ENCODE results near the gene SLC5A1. TPM values are rescaled to one million over a fixed set of nuclear protein-coding genes. Genes with fewer than 3 reads are reported as not detected.

Gene SLC5A1
- total and polyA plus RNA-seq, 2 experiments from 2014 or later: 0.03 TPM; not detected in 1

DNA sequence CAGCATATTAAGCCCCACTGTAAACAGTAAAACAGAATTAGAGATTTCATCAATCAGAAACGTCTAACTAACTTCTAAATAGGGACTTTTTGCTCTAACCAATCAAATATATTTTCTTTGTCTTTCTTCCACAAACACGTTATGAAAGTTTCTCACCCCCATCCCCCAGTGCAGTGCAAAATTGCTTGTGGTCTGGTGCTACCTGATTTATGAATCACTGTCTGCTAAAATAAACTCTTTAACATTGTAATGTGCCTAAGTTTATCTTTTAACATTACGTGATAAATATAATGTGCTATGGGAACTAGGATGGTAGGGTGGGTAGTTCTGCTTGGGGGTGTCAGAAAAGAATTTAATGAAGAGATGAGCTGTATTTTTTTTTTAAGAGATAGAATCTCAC lies 47.3 kb upstream of the SLC5A1 start:
- H3K27me3 Mint-ChIP-seq (ENCODE audit: insufficient read depth, low read depth, poor library complexity): peaks cover 8% of the 10 kb centered on the region
- Histone ChIP-seq H3F3A (replicated peaks; ENCODE audit: low read depth) (no peaks in the 10 kb centered on the region), H3K79me2 (replicated peaks; ENCODE audit: insufficient read depth) (no peaks in the 10 kb centered on the region), H3K4me3 (no peak overlapping the region), H4K20me1 (replicated peaks; ENCODE audit: insufficient read depth) (no peaks in the 10 kb centered on the region; the same call in 1 of the 2 replicates), H3K4me1 (ENCODE audit: insufficient read depth) (no peaks in the 10 kb centered on the region), H3K27ac (ENCODE audit: low read depth) (no peak overlapping the region), H2AFZ (no peak overlapping the region), H3K36me3 (ENCODE audit: insufficient read depth) (no peaks in the 10 kb centered on the region), H3K9me2 (ENCODE audit: insufficient read depth) (0 out of 2 replicates have a peak, but pooled peaks cover 11% of the 10 kb centered on the region), H3K27me3 (ENCODE audit: insufficient read depth) (no peaks in the 10 kb centered on the region), H3K4me2 (no peak overlapping the region)
- no peaks in the 10 kb centered on the region for H3K36me3 Mint-ChIP-seq (ENCODE audit: low read depth)
- ATAC-seq (no peak), DNase-seq (ENCODE audit: low spot score) (no peak)
- no peaks in the 10 kb centered on the region for H3K4me1 Mint-ChIP-seq
- H3K9me3 Mint-ChIP-seq: no peaks in the 10 kb centered on the region
- H3K4me3 Mint-ChIP-seq: no peak overlapping the region
- H3K27ac Mint-ChIP-seq: no peak overlapping the region
- TF ChIP-seq POLR2AphosphoS5 (IDR thresholded peaks at IDR 0.05; ENCODE audit: low read depth): no peak
- no peak for TF ChIP-seq JUNB (IDR thresholded peaks at IDR 0.05; ENCODE audit: unreplicated experiment)
- TF ChIP-seq, protein P1, sequence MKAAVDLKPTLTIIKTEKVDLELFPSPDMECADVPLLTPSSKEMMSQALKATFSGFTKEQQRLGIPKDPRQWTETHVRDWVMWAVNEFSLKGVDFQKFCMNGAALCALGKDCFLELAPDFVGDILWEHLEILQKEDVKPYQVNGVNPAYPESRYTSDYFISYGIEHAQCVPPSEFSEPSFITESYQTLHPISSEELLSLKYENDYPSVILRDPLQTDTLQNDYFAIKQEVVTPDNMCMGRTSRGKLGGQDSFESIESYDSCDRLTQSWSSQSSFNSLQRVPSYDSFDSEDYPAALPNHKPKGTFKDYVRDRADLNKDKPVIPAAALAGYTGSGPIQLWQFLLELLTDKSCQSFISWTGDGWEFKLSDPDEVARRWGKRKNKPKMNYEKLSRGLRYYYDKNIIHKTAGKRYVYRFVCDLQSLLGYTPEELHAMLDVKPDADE (IDR thresholded peaks at IDR 0.05): no peak
- TF ChIP-seq NANOG (IDR thresholded peaks at IDR 0.05; ENCODE audit: borderline replicate concordance): no peak
- TF ChIP-seq EZH2phosphoT487 (IDR thresholded peaks at IDR 0.05; ENCODE audit: unreplicated experiment): no peak
- TF ChIP-seq STAT1 (IDR thresholded peaks at IDR 0.05; ENCODE audit: unreplicated experiment): no peak
- no peak for TF ChIP-seq CREB1 (CRISPR knock-in tag; IDR thresholded peaks at IDR 0.05; ENCODE audit: low read depth)
- TF ChIP-seq ZNF114 (CRISPR knock-in tag; IDR thresholded peaks at IDR 0.05): no peak
- no peak for TF ChIP-seq ZNF331 (CRISPR knock-in tag; IDR thresholded peaks at IDR 0.05; ENCODE audit: low read depth)
- TF ChIP-seq EZH2 (IDR thresholded peaks at IDR 0.05; ENCODE audit: low read depth, unreplicated experiment): no peak
- TF ChIP-seq, protein P2, sequence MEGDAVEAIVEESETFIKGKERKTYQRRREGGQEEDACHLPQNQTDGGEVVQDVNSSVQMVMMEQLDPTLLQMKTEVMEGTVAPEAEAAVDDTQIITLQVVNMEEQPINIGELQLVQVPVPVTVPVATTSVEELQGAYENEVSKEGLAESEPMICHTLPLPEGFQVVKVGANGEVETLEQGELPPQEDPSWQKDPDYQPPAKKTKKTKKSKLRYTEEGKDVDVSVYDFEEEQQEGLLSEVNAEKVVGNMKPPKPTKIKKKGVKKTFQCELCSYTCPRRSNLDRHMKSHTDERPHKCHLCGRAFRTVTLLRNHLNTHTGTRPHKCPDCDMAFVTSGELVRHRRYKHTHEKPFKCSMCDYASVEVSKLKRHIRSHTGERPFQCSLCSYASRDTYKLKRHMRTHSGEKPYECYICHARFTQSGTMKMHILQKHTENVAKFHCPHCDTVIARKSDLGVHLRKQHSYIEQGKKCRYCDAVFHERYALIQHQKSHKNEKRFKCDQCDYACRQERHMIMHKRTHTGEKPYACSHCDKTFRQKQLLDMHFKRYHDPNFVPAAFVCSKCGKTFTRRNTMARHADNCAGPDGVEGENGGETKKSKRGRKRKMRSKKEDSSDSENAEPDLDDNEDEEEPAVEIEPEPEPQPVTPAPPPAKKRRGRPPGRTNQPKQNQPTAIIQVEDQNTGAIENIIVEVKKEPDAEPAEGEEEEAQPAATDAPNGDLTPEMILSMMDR (conservative IDR thresholded peaks at IDR 0.05; ENCODE audit: low read depth in 2 of 2): no peak
- TF ChIP-seq, protein P3, sequence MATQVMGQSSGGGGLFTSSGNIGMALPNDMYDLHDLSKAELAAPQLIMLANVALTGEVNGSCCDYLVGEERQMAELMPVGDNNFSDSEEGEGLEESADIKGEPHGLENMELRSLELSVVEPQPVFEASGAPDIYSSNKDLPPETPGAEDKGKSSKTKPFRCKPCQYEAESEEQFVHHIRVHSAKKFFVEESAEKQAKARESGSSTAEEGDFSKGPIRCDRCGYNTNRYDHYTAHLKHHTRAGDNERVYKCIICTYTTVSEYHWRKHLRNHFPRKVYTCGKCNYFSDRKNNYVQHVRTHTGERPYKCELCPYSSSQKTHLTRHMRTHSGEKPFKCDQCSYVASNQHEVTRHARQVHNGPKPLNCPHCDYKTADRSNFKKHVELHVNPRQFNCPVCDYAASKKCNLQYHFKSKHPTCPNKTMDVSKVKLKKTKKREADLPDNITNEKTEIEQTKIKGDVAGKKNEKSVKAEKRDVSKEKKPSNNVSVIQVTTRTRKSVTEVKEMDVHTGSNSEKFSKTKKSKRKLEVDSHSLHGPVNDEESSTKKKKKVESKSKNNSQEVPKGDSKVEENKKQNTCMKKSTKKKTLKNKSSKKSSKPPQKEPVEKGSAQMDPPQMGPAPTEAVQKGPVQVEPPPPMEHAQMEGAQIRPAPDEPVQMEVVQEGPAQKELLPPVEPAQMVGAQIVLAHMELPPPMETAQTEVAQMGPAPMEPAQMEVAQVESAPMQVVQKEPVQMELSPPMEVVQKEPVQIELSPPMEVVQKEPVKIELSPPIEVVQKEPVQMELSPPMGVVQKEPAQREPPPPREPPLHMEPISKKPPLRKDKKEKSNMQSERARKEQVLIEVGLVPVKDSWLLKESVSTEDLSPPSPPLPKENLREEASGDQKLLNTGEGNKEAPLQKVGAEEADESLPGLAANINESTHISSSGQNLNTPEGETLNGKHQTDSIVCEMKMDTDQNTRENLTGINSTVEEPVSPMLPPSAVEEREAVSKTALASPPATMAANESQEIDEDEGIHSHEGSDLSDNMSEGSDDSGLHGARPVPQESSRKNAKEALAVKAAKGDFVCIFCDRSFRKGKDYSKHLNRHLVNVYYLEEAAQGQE (IDR thresholded peaks at IDR 0.05; ENCODE audit: unreplicated experiment): no peak
- TF ChIP-seq, protein P4, sequence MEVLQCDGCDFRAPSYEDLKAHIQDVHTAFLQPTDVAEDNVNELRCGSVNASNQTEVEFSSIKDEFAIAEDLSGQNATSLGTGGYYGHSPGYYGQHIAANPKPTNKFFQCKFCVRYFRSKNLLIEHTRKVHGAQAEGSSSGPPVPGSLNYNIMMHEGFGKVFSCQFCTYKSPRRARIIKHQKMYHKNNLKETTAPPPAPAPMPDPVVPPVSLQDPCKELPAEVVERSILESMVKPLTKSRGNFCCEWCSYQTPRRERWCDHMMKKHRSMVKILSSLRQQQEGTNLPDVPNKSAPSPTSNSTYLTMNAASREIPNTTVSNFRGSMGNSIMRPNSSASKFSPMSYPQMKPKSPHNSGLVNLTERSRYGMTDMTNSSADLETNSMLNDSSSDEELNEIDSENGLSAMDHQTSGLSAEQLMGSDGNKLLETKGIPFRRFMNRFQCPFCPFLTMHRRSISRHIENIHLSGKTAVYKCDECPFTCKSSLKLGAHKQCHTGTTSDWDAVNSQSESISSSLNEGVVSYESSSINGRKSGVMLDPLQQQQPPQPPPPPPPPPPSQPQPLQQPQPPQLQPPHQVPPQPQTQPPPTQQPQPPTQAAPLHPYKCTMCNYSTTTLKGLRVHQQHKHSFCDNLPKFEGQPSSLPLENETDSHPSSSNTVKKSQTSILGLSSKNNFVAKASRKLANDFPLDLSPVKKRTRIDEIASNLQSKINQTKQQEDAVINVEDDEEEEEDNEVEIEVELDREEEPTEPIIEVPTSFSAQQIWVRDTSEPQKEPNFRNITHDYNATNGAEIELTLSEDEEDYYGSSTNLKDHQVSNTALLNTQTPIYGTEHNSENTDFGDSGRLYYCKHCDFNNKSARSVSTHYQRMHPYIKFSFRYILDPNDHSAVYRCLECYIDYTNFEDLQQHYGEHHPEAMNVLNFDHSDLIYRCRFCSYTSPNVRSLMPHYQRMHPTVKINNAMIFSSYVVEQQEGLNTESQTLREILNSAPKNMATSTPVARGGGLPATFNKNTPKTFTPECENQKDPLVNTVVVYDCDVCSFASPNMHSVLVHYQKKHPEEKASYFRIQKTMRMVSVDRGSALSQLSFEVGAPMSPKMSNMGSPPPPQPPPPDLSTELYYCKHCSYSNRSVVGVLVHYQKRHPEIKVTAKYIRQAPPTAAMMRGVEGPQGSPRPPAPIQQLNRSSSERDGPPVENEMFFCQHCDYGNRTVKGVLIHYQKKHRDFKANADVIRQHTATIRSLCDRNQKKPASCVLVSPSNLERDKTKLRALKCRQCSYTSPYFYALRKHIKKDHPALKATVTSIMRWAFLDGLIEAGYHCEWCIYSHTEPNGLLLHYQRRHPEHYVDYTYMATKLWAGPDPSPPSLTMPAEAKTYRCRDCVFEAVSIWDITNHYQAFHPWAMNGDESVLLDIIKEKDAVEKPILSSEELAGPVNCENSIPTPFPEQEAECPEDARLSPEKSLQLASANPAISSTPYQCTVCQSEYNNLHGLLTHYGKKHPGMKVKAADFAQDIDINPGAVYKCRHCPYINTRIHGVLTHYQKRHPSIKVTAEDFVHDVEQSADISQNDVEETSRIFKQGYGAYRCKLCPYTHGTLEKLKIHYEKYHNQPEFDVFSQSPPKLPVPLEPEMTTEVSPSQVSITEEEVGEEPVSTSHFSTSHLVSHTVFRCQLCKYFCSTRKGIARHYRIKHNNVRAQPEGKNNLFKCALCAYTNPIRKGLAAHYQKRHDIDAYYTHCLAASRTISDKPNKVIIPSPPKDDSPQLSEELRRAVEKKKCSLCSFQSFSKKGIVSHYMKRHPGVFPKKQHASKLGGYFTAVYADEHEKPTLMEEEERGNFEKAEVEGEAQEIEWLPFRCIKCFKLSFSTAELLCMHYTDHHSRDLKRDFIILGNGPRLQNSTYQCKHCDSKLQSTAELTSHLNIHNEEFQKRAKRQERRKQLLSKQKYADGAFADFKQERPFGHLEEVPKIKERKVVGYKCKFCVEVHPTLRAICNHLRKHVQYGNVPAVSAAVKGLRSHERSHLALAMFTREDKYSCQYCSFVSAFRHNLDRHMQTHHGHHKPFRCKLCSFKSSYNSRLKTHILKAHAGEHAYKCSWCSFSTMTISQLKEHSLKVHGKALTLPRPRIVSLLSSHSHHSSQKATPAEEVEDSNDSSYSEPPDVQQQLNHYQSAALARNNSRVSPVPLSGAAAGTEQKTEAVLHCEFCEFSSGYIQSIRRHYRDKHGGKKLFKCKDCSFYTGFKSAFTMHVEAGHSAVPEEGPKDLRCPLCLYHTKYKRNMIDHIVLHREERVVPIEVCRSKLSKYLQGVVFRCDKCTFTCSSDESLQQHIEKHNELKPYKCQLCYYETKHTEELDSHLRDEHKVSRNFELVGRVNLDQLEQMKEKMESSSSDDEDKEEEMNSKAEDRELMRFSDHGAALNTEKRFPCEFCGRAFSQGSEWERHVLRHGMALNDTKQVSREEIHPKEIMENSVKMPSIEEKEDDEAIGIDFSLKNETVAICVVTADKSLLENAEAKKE (CRISPR knock-in tag; IDR thresholded peaks at IDR 0.05): no peak

Data from GM23338 (cell line).